CD1c-positive myeloid dendritic cell (primary cell): ENCODE results near the gene OSBPL7.

Source experiments
- DNase-seq: peaks from one replicate; pipeline ENCODE4 v3.0.0-alpha.2; 2016; ENCODE audit errors: extremely low spot score

Gene OSBPL7

GRCh38 chr17:47821424-47822391 is at the start of gene OSBPL7:
Gene OSBPL7 (minus strand): TSS chr17:47821794. CDS start chr17:47820278, 1,516 bp downstream.
- DNase-seq = peak; percentile 62

GRCh38 chr17:47871048-47871447 is 49.5 kb upstream of the OSBPL7 start:
- no peak for DNase-seq

GRCh38 chr17:47870056-47870455 is 48.5 kb upstream of the OSBPL7 start:
- no peak for DNase-seq

- DNase-seq = no peak
Measured at GRCh38 chr17:47869114-47869513, 47.5 kb upstream of the OSBPL7 start.

- DNase-seq = no peak
Measured at GRCh38 chr17:47867813-47868533, 46.4 kb upstream of the OSBPL7 start.

- DNase-seq = no peak
Measured at GRCh38 chr17:47866941-47867340, 45.3 kb upstream of the OSBPL7 start.

- DNase-seq = no peak
Measured at GRCh38 chr17:47864791-47865216, 43.2 kb upstream of the OSBPL7 start.

GRCh38 chr17:47862621-47863440 is 41.2 kb upstream of the OSBPL7 start:
- DNase-seq = peak; percentile 12

- DNase-seq = no peak
Measured at GRCh38 chr17:47860386-47860785, 38.8 kb upstream of the OSBPL7 start.

- DNase-seq = peak; percentile 37
Measured at GRCh38 chr17:47857551-47858455, 36.2 kb upstream of the OSBPL7 start.

GRCh38 chr17:47856830-47857229 is 35.2 kb upstream of the OSBPL7 start:
- DNase-seq = no peak

- DNase-seq = no peak
Measured at GRCh38 chr17:47855737-47856136, 34.1 kb upstream of the OSBPL7 start.

- no peak for DNase-seq
Measured at GRCh38 chr17:47853616-47854015, 32.0 kb upstream of the OSBPL7 start.

GRCh38 chr17:47852113-47852949 is 30.7 kb upstream of the OSBPL7 start:
- peak; percentile 69 for DNase-seq

GRCh38 chr17:47851764-47852112 is 30.1 kb upstream of the OSBPL7 start:
- no peak for DNase-seq

GRCh38 chr17:47850692-47851573 is 29.3 kb upstream of the OSBPL7 start, which contains the start of gene SP6:
Gene SP6 (minus strand): TSS chr17:47851163. CDS start chr17:47848429, 2,734 bp downstream.
- DNase-seq = peak; percentile 32

GRCh38 chr17:47850373-47850691 is 28.7 kb upstream of the OSBPL7 start:
- no peak for DNase-seq

GRCh38 chr17:47848198-47848513 is 26.6 kb upstream of the OSBPL7 start:
- no peak for DNase-seq
